CD4-positive, CD25-positive, alpha-beta regulatory T cell (primary cell): ENCODE measurements around the gene CGB7. TPM values are rescaled to one million over a fixed set of nuclear protein-coding genes. Genes with fewer than 3 reads are reported as not detected.

Source experiments
- ATAC-seq, 2 donors: fragments of 150-1000 bp; cut with Tn5 transposase; one replicate each; pipeline ENCODE4 v1.10.0; 2021; ENCODE audit warnings: low read depth in 2 of 2, moderate number of reproducible peaks in 2 of 2, moderate library complexity in 1 of 2
- DNase-seq, 3 donors: peaks; one replicate each; pipeline versions ENCODE4 v3.0.0 to v3.0.0-alpha.2; 2012 to 2022; ENCODE audit warnings: mixed read lengths in 1 of 3
- H3K27ac ChIP-seq: one replicate; pipeline ENCODE4 v1.7.0; 2013; ENCODE audit warnings: mild to moderate bottlenecking, low read length; ENCODE audit not compliant: insufficient read depth, poor library complexity, severe bottlenecking
- H3K27me3 ChIP-seq: one replicate; pipeline ENCODE4 v1.7.0; 2013; ENCODE audit warnings: low read length; ENCODE audit not compliant: control insufficient read depth, insufficient read depth
- H3K36me3 ChIP-seq: one replicate; pipeline ENCODE4 v1.7.0; 2013; ENCODE audit warnings: mild to moderate bottlenecking, low read length, moderate library complexity; ENCODE audit not compliant: control insufficient read depth, insufficient read depth
- H3K4me1 ChIP-seq: 2 replicates; pipeline ENCODE4 v1.7.0; 2013; ENCODE audit warnings: mild to moderate bottlenecking, low read length; ENCODE audit not compliant: insufficient read depth, control insufficient read depth, poor library complexity, severe bottlenecking
- H3K4me3 ChIP-seq: one replicate; pipeline ENCODE4 v1.7.0; 2013; ENCODE audit warnings: low read depth, mild to moderate bottlenecking, low read length, moderate library complexity
- H3K9me3 ChIP-seq, 2 experiments: 1 replicate in 1 of 2; 2 replicates in 1 of 2; pipeline ENCODE4 v1.7.0; 2013; ENCODE audit warnings: low read length in 2 of 2, mild to moderate bottlenecking in 1 of 2, moderate library complexity in 1 of 2; ENCODE audit not compliant: control insufficient read depth in 2 of 2
- H3K27ac Mint-ChIP-seq, 3 donors: one replicate each; pipeline ENCODE4 v1.8.0; 2020 to 2022; ENCODE audit warnings: mild to moderate bottlenecking in 3 of 3, mixed read lengths in 3 of 3, moderate library complexity in 2 of 3
- H3K27me3 Mint-ChIP-seq: one replicate; pipeline ENCODE4 v1.8.0; 2022; ENCODE audit warnings: mild to moderate bottlenecking, mixed read lengths
- H3K36me3 Mint-ChIP-seq: one replicate; pipeline ENCODE4 v1.8.0; 2020; ENCODE audit warnings: mixed read lengths
- H3K4me1 Mint-ChIP-seq, 4 donors: one replicate each; pipeline ENCODE4 v1.8.0; 2020 to 2022; ENCODE audit warnings: mixed read lengths in 4 of 4, mild to moderate bottlenecking in 1 of 4
- H3K4me3 Mint-ChIP-seq, 4 donors: one replicate each; pipeline ENCODE4 v1.8.0; 2020 to 2022; ENCODE audit warnings: mild to moderate bottlenecking in 4 of 4, mixed read lengths in 4 of 4, moderate library complexity in 3 of 4
- H3K9me3 Mint-ChIP-seq, 7 donors: one replicate each; pipeline ENCODE4 v1.8.0; 2020 to 2022; ENCODE audit warnings: mixed read lengths in 7 of 7, mild to moderate bottlenecking in 3 of 7, moderate library complexity in 2 of 7
- polyA plus RNA-seq, 4 donors: library from polyadenylated mRNA; unstranded; fragments of 300-500 nt; fragmentation: Illumina TruSeq; gene quantifications; one replicate each; pipeline ENCODE4 v1.2.3, GENCODE V29; 2021
- total RNA-seq: library from RNA; stranded (reverse); gene quantifications from one replicate; pipeline ENCODE4 v1.2.3, GENCODE V29; 2022

Gene CGB7
- total RNA-seq (not detected), polyA plus RNA-seq (not detected)

DNA sequence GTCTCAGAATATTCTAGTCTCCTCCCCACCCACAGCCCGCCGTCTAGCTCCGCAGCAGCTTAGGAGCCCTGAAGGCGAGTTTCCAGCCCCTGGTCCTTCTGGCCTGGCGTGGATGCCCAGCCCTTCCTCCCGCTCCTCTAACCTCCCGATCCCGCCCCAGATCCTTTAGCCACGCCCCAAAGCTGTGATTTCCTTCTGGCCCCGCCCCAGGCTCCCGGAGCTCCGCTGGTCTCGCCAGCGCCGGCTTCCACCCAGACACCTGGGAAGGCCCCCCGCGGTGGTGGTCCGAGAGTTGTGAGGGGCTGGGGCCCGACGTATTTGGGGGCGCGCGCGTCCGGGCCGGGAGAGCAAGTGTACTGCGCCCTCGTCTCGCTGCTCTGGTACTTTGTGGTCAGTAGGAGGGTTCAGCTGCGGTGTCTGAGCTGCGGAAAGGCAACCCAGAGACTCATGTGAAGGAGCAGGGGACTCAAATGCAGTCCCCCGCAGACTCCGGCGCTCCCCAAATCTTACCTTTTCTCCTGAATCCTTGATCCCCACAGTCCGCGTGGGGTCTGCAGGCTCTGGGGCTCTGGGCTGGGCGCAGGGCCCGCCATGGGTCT, at the start of gene CGB7:
TSS of gene CGB7 (minus strand) at position 114 of the 599 bp plus-strand sequence. CDS start 2,374 bp downstream, outside the sequence.
- peaks cover 0 to 23% (median 10%) of the 10 kb centered on the region in 4 donors for H3K4me1 Mint-ChIP-seq
- DNase-seq (peak in 2 of 3 donors; percentile 19 to 38), ATAC-seq (peak; percentile 16 to 28)
- Histone ChIP-seq H3K9me3 (no peaks in the 10 kb centered on the region), H3K27ac (no peak within 1 kb of the TSS), H3K27me3 (peaks cover 3% of the 10 kb centered on the region), H3K36me3 (no peaks in the 10 kb centered on the region), H3K4me3 (peak within 1 kb of the TSS; percentile 32), H3K4me1 (peaks cover 25% of the 10 kb centered on the region)
- H3K27me3 Mint-ChIP-seq, result peaks cover 70% of the 10 kb centered on the region
- peak within 1 kb of the TSS; percentile 82 to 88 (median 86) for H3K4me3 Mint-ChIP-seq
- H3K36me3 Mint-ChIP-seq, result no peaks in the 10 kb centered on the region
- H3K27ac Mint-ChIP-seq, result peak within 1 kb of the TSS in 1 of 3 donors; percentile 28
- H3K9me3 Mint-ChIP-seq, result peaks cover 0 to 5% (median 0%) of the 10 kb centered on the region in 7 donors

DNA sequence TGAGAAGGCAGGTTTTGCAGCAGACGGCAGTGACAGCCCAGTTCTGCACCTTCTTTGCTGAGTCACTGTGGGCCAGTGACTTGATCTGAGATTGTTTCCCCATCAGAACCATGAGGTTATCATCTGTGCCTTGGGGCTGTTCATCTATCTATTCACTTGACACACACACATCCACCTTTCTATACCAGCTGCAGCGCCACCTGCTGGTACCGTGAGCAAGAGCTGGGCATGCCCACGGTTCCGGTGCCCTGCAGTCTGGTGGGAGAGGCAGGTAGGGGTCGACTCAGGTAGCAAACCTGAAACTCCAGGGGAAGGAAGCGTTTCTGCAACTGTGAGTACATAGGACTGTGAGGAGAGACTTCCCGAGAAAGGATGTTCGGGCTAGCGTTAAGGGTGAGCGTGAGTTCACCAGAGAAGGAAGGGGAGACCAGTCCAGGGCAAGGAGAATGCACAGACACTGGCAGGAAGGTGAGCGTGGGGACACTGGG, 49.1 kb upstream of the CGB7 start:
- no peaks in the 10 kb centered on the region for H3K9me3 Mint-ChIP-seq
- Histone ChIP-seq H3K36me3 (peaks cover 49% of the 10 kb centered on the region), H3K9me3 (no peaks in the 10 kb centered on the region), H3K27ac (no peak overlapping the region), H3K4me1 (no peaks in the 10 kb centered on the region), H3K27me3 (no peaks in the 10 kb centered on the region), H3K4me3 (no peak overlapping the region)
- ATAC-seq (peak; percentile 62 to 64), DNase-seq (peak; percentile 38 to 70 (median 62))
- H3K27ac Mint-ChIP-seq, result peak overlapping the region in 1 of 3 donors; percentile 52
- H3K4me3 Mint-ChIP-seq, result peak overlapping the region in 2 of 4 donors; percentile 23 to 44
- no peaks in the 10 kb centered on the region for H3K27me3 Mint-ChIP-seq
- peaks cover 25% of the 10 kb centered on the region for H3K36me3 Mint-ChIP-seq
- peaks cover 0 to 10% (median 5%) of the 10 kb centered on the region in 4 donors for H3K4me1 Mint-ChIP-seq

DNA sequence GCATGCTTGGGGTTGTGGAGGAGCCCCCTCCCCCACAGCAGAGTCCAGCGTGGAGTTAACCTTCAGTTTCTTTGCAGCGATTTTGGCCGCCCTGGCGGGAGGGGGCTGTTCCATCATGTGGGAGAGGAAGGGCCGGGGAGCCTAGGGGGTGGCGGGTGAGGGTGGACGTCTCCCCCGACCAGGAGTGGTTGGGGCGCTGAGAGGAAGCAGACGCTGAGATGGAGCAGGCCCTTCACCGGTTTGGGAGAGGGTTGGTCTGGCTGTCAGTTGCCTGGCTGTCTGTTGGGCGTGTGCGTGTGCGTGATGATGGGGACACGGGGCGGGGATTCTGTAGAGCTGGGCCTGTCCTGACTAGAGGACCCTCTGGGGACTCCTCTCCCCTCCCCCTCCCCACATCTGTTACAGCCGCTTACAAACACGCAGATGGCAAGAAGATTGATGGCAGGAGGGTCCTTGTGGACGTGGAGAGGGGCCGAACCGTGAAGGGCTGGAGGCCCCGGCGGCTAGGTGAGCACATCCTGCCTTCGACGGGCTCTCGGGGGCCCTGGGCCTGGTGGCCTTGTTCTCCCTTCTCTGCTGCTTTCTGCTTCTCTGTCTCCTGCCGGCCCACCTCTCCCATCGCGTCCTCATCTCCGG, 46.8 kb upstream of the CGB7 start:
- Histone ChIP-seq H3K27ac (no peak overlapping the region), H3K9me3 (no peaks in the 10 kb centered on the region), H3K27me3 (no peaks in the 10 kb centered on the region), H3K4me3 (no peak overlapping the region), H3K4me1 (no peaks in the 10 kb centered on the region), H3K36me3 (peaks cover 66% of the 10 kb centered on the region)
- no peak for ATAC-seq
- Mint-ChIP-seq H3K36me3 (peaks cover 37% of the 10 kb centered on the region), H3K9me3 (no peaks in the 10 kb centered on the region), H3K4me3 (no peak overlapping the region), H3K27ac (no peak overlapping the region), H3K4me1 (peaks cover 0 to 11% (median 6%) of the 10 kb centered on the region in 4 donors), H3K27me3 (no peaks in the 10 kb centered on the region)
- no peak for DNase-seq

DNA sequence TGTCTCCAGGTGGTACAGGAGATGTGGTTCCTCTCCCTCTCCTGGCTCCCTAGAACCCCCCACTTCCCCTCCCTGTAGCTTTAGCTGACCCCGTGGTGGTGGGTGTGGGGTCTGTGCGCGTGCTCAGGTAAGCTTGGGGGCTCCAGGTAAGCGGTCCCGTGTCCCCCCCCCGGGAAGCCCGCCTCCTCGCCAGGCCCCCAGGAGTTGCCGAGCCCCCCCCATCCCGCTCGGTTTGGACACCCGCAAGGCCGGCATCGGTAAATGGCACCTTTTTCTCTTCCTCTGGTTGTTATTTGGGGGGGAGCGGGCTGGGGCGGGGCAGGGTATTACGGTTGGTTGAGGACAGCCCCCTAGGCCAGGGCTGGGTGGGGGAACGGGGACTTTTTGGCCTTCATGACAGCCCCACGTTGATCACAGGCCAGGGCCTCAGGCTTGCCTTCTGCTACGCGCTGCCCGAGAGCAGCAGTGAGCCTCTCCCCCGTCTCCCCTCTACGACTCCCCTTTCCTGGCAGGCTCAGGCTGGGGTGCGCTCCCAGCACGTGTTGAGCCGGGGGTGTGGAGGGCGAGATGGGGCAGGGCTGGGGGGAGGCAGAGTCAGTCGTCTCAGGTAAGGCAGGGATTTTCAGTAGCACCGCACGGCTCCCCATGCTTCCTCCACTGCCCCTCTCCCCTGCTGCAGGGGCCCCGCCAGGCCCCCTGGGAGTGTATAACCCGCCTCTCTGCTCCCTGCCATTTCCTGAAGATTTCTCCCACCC, 46.0 kb upstream of the CGB7 start:
- DNase-seq, result no peak
- peaks cover 35% of the 10 kb centered on the region for H3K36me3 Mint-ChIP-seq

DNA sequence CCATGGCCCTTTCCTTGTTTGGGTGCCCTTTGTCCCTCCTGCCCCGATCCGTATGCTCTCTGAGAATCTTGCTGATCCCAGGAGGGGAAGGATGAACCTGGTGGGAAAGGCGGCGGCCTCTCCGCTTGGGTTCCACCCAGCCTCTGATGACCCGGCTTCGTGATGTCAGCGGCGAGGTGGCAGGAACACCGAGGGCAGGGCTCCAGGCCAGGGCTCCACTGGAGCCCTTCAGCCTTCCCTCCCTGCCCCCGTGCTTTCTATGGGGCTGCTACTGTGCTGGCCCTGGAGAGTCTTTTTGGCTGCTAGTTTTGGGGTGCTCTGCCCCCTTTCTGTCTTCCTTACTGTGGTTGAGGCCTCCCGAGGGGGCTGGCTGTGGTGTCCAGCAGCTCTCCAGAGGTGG, 44.8 kb upstream of the CGB7 start:
- no peaks in the 10 kb centered on the region for H3K4me1 ChIP-seq
- H3K4me3 ChIP-seq, result no peak overlapping the region
- no peaks in the 10 kb centered on the region for H3K27me3 ChIP-seq
- H3K9me3 ChIP-seq, result no peaks in the 10 kb centered on the region
- no peaks in the 10 kb centered on the region for H3K27me3 Mint-ChIP-seq
- peaks cover 74% of the 10 kb centered on the region for H3K36me3 ChIP-seq
- DNase-seq (no peak), ATAC-seq (no peak)
- H3K27ac ChIP-seq, result no peak overlapping the region
- H3K4me1 Mint-ChIP-seq, result peaks cover 2 to 16% (median 8%) of the 10 kb centered on the region in 4 donors
- no peak overlapping the region for H3K27ac Mint-ChIP-seq
- H3K36me3 Mint-ChIP-seq, result peaks cover 39% of the 10 kb centered on the region
- no peaks in the 10 kb centered on the region for H3K9me3 Mint-ChIP-seq
- H3K4me3 Mint-ChIP-seq, result no peak overlapping the region

More for the DNA sequence above, 46.0 kb upstream of the CGB7 start:
- no peaks in the 10 kb centered on the region for H3K9me3 ChIP-seq
- Mint-ChIP-seq H3K4me1 (peaks cover 0 to 11% (median 6%) of the 10 kb centered on the region in 4 donors), H3K4me3 (no peak overlapping the region), H3K9me3 (no peaks in the 10 kb centered on the region), H3K27ac (no peak overlapping the region), H3K27me3 (no peaks in the 10 kb centered on the region)
- no peak for ATAC-seq
- H3K36me3 ChIP-seq, result peaks cover 70% of the 10 kb centered on the region
- no peaks in the 10 kb centered on the region for H3K27me3 ChIP-seq
- no peak overlapping the region for H3K4me3 ChIP-seq
- no peaks in the 10 kb centered on the region for H3K4me1 ChIP-seq
- H3K27ac ChIP-seq, result no peak overlapping the region

DNA sequence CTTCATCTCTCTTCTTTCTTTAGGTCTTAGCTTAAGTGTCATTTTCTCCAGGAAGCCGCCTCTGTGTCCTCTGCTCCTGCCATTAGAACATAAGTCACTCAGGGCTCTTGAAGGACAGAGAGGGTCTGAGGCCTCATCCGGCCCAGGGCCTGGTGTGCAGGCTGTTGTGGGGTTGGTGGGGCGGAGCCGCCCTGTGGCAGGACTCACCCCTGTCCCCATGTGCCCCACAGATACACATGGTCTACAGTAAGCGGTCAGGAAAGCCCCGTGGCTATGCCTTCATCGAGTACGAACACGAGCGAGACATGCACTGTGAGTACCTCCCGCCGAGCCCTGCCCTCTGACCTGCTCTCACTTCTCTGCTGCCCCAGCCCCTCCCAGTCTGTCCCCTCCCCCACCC, 43.6 kb upstream of the CGB7 start:
- no peak for ATAC-seq
- Mint-ChIP-seq H3K9me3 (no peaks in the 10 kb centered on the region), H3K36me3 (peaks cover 30% of the 10 kb centered on the region), H3K4me3 (no peak overlapping the region), H3K27ac (no peak overlapping the region), H3K4me1 (peaks cover 2 to 10% (median 3%) of the 10 kb centered on the region in 4 donors), H3K27me3 (no peaks in the 10 kb centered on the region)
- DNase-seq, result no peak
- Histone ChIP-seq H3K4me1 (no peaks in the 10 kb centered on the region), H3K9me3 (no peaks in the 10 kb centered on the region), H3K27me3 (no peaks in the 10 kb centered on the region), H3K36me3 (peaks cover 65% of the 10 kb centered on the region), H3K27ac (no peak overlapping the region), H3K4me3 (no peak overlapping the region)

DNA sequence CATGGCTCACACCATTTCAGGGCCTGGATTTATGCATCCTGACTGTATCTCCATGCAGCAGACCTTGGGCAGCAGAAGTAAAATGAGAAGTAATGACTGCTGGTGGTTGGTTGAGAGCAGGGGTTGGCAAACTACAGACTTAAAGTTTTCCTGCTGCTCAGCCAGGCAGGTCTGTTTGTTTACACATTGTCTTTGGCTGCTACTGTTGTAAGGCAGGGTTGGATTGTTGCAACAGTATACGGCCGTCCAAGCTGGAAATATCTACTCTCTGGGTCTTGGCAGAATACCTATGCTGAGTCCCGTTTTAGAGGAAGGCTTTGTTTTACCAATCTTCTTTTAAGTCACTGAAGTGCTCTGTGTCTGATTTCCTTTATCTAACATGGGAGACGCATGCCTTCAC, 41.2 kb upstream of the CGB7 start:
- ATAC-seq (no peak), DNase-seq (no peak)
- no peaks in the 10 kb centered on the region for H3K27me3 Mint-ChIP-seq
- H3K9me3 ChIP-seq, result no peaks in the 10 kb centered on the region
- H3K36me3 ChIP-seq, result peaks cover 68% of the 10 kb centered on the region
- H3K4me3 ChIP-seq, result no peak overlapping the region
- H3K4me3 Mint-ChIP-seq, result no peak overlapping the region
- H3K4me1 ChIP-seq, result no peaks in the 10 kb centered on the region
- H3K27ac Mint-ChIP-seq, result no peak overlapping the region
- H3K27me3 ChIP-seq, result no peaks in the 10 kb centered on the region
- H3K27ac ChIP-seq, result no peak overlapping the region
- peaks cover 23% of the 10 kb centered on the region for H3K36me3 Mint-ChIP-seq
- H3K9me3 Mint-ChIP-seq, result no peaks in the 10 kb centered on the region
- H3K4me1 Mint-ChIP-seq, result peaks cover 4 to 20% (median 7%) of the 10 kb centered on the region in 4 donors
